ENCODE measurements around the gene NSUN6.
"Not testable (repeated sequence)": the region's sequence is repeated elsewhere in the genome, so short reads cannot be mapped to it uniquely, and the experiment has no call there.

The NSUN6 gene

DNA sequence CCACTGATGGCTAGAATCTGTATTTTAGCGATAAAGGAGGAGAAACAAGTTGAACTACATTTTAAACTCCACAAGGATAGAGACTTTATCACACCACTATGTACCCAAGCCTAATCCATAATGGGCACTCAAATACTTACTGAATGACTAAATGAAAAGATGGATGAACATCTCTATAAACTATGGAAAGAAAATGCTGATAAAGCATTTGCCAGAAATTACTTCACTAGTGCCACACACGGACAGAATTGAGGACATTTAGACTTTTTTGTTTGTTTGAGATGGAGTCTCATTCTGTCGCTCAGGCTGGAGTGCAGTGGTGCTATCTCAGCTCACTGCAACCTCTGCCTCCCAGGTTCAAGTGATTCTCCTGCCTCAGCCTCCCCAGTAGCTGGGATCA lies 1.7 kb upstream of the NSUN6 start:
- DNase-seq (ENCODE audit: low read depth in 1 of 2, low spot score in 1 of 2), result no peak
- TF ChIP-seq JUND (IDR thresholded peaks at IDR 0.05; ENCODE audit: low read depth), result no peak
- in situ Hi-C loops (cut with HindIII; ENCODE audit: low pct_unique_long_range_greater_than_20kb, low sequenced_read_pairs), result no loop called here

- TF ChIP-seq JUND (IDR thresholded peaks at IDR 0.05; ENCODE audit: low read depth), result no peak
- in situ Hi-C loops (cut with HindIII; ENCODE audit: low pct_unique_long_range_greater_than_20kb, low sequenced_read_pairs), result no loop called here
- no peak for DNase-seq (ENCODE audit: low read depth in 1 of 2, low spot score in 1 of 2)
Measured at GRCh38 chr10:18650404-18650997, 886 bp downstream of the NSUN6 start.

DNA sequence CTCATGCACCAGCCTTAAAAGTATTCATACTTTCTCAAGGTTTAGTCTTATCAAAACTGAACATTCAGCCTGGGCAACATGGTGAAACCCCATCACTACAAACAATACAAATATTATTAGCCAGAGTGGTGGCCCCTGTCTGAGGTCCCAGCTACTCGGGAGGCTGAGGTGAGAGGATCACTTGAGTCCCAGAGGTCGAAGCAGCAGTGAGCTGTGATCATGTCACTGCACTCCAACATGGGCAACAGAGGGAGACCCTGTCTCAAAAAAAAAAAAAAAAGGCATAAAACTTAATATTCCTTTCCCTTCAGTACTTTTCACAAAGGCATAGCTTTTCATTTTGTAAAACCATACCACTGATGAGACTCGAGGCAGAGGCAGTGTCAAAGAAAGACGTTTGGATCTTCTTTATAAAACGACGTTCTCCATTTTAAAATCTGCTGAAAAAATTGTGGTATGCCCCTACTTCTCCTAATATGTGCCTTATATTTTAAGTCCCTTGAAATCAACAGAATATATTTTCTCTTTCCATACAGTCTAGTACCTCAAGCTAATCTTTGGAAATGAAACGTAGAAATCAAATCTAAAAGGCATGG lies 1.9 kb downstream of the NSUN6 start:
- in situ Hi-C loops (cut with HindIII; ENCODE audit: low pct_unique_long_range_greater_than_20kb, low sequenced_read_pairs), result no loop called here
- TF ChIP-seq JUND (IDR thresholded peaks at IDR 0.05; ENCODE audit: low read depth), result no peak
- DNase-seq (ENCODE audit: low read depth in 1 of 2, low spot score in 1 of 2), result no peak

DNA sequence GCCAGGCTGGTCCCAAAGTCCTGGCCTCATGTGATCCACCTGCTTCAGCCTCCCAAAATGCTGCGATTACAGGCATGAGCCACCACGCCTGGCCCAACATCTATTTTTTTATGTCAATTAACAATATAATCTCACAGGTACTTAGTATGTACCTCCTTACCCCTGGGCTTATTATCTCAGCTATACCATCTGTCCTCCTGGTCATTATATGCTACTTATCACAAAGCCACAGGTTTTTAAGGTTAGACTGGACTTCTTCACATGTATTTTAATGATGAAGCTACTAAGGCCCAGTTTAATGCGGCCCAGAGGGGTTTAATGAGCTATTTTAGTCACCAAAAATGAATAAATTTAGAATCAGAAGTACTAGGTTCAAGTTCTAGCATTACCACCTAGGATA lies 3.4 kb downstream of the NSUN6 start:
- DNase-seq (ENCODE audit: low read depth in 1 of 2, low spot score in 1 of 2), result no peak
- in situ Hi-C loops (cut with HindIII; ENCODE audit: low pct_unique_long_range_greater_than_20kb, low sequenced_read_pairs), result no loop called here
- no peak for TF ChIP-seq JUND (IDR thresholded peaks at IDR 0.05; ENCODE audit: low read depth)

- TF ChIP-seq JUND (IDR thresholded peaks at IDR 0.05; ENCODE audit: low read depth), result no peak
- DNase-seq (ENCODE audit: low read depth in 1 of 2, low spot score in 1 of 2), result no peak
- in situ Hi-C loops (cut with HindIII; ENCODE audit: low pct_unique_long_range_greater_than_20kb, low sequenced_read_pairs), result no loop called here
Measured at GRCh38 chr10:18647151-18647550, 4.2 kb downstream of the NSUN6 start.

DNA sequence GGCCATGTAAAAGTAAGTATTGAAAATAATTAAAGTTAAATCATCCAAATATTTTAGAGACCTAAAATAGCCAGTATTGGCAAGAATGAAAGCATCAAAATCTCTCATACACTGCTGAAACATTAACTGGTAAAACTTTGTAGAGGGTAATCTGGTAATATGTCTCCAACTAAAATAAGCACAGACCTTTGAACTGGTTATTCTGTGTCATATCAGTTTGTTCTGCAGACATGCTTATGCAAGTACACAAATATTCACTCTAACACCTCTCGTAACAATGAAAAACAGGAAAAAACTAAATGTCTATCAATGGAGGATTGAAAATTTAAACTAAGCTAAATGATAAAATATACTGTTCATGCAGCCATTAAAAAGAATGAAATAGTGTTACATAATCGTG lies 11.7 kb downstream of the NSUN6 start:
- DNase-seq (ENCODE audit: low read depth in 1 of 2, low spot score in 1 of 2); in situ Hi-C loops (cut with HindIII; ENCODE audit: low pct_unique_long_range_greater_than_20kb, low sequenced_read_pairs): not testable (repeated sequence)

GRCh38 chr10:18637400-18637799 lies 14.0 kb downstream of the NSUN6 start:
- DNase-seq (ENCODE audit: low read depth in 1 of 2, low spot score in 1 of 2); in situ Hi-C loops (cut with HindIII; ENCODE audit: low pct_unique_long_range_greater_than_20kb, low sequenced_read_pairs): not testable (repeated sequence)

DNA sequence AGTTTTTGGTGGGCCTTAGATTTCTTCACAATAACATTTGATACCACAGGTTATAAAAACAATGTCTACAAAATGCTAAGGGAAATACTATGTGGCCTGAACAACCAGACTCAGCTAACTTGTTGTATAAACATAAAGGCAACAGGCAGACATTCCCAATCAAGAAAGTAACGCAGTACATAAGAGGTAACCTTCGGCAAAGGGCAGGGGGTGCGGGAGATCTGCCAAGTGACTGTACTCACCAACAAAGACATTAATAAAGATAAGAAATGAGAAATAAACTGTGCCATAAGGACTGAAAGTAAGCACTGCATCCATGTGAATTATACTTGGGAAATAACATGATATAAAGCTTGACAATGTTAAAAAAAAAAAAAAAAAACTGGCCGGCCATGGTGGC lies 15.4 kb downstream of the NSUN6 start:
- in situ Hi-C loops (cut with HindIII; ENCODE audit: low pct_unique_long_range_greater_than_20kb, low sequenced_read_pairs), result no loop called here
- DNase-seq (ENCODE audit: low read depth in 1 of 2, low spot score in 1 of 2), result no peak
- no peak for TF ChIP-seq JUND (IDR thresholded peaks at IDR 0.05; ENCODE audit: low read depth)

- in situ Hi-C loops (cut with HindIII; ENCODE audit: low pct_unique_long_range_greater_than_20kb, low sequenced_read_pairs); DNase-seq (ENCODE audit: low read depth in 1 of 2, low spot score in 1 of 2): not testable (repeated sequence)
Measured at GRCh38 chr10:18632500-18632899, 18.9 kb downstream of the NSUN6 start.

- DNase-seq (ENCODE audit: low read depth in 1 of 2, low spot score in 1 of 2), result peak in 1 of 2 experiments; percentile 45
Measured at GRCh38 chr10:18627452-18628018, 23.9 kb downstream of the NSUN6 start.

DNA sequence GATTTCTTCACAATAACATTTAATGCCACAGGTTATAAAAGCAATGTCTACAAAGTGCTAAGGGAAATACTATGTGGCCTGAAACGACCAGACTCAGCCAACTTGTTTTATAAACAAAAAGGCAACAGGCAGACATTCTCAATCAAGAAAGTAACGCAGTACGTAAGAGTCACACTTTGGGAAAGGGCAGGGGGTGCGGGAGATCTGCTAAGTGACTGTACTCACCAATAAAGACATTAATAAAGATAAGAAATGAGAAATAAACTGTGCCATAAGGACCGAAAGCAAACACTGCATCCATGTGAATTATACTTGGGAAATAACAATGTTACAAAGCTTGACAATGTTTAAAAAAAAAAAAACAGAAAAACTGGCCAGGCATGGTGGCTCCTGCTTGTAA lies 25.5 kb downstream of the NSUN6 start:
- no peak for TF ChIP-seq JUND (IDR thresholded peaks at IDR 0.05; ENCODE audit: low read depth)
- in situ Hi-C loops (cut with HindIII; ENCODE audit: low pct_unique_long_range_greater_than_20kb, low sequenced_read_pairs), result no loop called here
- DNase-seq (ENCODE audit: low read depth in 1 of 2, low spot score in 1 of 2), result no peak

More at GRCh38 chr10:18627452-18628018, 23.9 kb downstream of the NSUN6 start:
- in situ Hi-C loops (cut with HindIII; ENCODE audit: low pct_unique_long_range_greater_than_20kb, low sequenced_read_pairs), result not testable (repeated sequence)

DNA sequence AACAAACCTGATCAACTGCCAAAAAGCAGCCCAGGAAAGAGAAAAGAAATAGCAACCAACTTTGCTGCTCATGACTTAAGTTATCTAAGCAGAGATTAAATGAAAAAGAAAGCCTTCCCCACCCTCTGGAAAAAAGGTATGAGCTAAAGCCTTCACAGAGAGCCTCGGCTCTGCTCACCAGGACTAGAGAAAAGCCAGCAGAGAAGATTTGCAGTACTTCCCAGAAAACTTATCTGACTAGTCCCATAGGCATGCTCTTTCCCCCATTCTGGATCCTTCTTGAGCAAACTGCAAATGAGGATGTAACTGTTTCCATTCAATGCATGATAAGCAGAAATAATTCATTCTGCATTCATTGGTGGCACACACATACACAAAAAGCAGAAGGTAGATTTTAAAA lies 27.7 kb downstream of the NSUN6 start:
- DNase-seq (ENCODE audit: low read depth in 1 of 2, low spot score in 1 of 2); in situ Hi-C loops (cut with HindIII; ENCODE audit: low pct_unique_long_range_greater_than_20kb, low sequenced_read_pairs): not testable (repeated sequence)

DNA sequence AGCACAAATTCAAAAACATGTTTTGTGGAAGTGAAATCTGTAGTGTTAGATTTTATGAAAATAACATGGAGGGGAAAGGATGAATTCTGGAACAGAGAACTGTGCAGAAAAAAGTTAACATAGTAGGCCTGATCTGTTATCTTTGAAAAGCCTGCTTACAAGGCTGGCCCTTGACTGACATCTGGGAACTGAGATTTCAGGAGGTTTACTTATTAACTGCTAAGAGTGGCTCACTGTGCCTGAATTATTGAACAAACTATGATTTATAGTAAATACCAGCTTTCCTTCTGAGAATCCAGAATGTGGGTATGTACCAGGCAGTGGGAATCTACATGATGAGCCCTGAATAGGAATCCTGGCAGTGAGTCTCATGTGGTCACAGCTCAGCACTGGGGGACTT lies 30.5 kb downstream of the NSUN6 start:
- TF ChIP-seq JUND (IDR thresholded peaks at IDR 0.05; ENCODE audit: low read depth), result no peak
- in situ Hi-C loops (cut with HindIII; ENCODE audit: low pct_unique_long_range_greater_than_20kb, low sequenced_read_pairs), result no loop called here

GRCh38 chr10:18619016-18619415 lies 32.4 kb downstream of the NSUN6 start:
- in situ Hi-C loops (cut with HindIII; ENCODE audit: low pct_unique_long_range_greater_than_20kb, low sequenced_read_pairs), result no loop called here
- no peak for DNase-seq (ENCODE audit: low read depth in 1 of 2, low spot score in 1 of 2)
- TF ChIP-seq JUND (IDR thresholded peaks at IDR 0.05; ENCODE audit: low read depth), result no peak

More for the DNA sequence above, 30.5 kb downstream of the NSUN6 start:
- no peak for DNase-seq (ENCODE audit: low read depth in 1 of 2, low spot score in 1 of 2)
